Measurements from ENCODE around the gene CYP26C1.
"Not testable (repeated sequence)": the region's sequence is repeated elsewhere in the genome, so short reads cannot be mapped to it uniquely, and the experiment has no call there.

The CYP26C1 gene

DNA sequence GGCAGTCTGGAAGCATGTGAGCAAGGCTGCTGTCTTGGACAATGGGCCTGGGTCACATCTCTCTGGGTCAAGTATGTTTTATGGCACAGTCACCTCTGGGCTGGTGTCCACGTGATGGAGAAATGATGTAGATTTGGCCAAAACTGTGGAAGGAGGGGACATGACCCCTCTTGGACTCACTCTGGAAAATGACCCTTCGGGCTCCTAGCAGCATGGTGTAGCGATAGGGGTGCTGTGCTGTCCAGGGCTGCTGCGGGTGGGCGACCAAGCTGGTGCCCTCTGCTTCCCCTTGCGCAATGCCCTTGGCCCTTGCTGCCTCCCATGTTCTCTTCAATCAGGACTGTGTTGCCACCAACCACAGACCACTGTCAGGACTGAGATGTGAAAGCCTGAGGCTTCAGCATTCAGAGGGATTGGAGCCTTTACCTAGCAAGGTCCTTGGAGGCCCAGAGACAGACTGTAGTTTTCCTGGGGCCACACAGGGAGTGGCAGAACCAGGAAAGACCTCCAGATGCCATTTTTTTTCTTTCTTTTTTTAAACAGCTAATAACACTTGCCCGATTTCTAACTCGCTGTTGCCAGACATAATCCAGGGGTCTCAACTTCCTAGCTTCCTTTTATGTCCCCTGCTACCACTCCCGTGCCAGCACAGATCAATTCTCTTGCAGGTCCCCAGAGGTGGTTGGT is 19.2 kb downstream of the CYP26C1 start:
- DNase-seq: no peak

GRCh38 chr10:93080350-93081046 is 19.9 kb downstream of the CYP26C1 start:
- DNase-seq: peak; percentile 75

DNA sequence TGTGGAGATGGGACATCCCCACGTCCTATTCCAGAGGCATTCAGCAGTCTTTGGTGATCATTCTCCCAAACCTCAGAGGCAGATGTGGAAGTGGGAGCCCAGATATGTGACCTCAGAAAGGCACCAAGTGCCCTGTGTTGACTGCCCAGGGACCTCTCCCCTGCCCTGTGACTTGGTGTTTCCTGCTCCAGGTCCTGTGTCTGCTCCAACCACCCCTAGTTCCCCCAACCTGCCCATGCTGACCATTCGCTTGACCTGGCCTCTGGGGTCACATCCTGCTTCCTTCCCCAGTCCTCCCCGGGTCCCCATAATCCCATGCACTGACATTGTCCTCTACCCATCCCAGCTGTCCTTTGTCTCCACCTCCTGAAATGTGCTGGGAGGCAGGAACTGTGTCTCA is 20.7 kb downstream of the CYP26C1 start:
- no peak for DNase-seq

- no peak for DNase-seq
Observed at GRCh38 chr10:93081834-93082233, 21.2 kb downstream of the CYP26C1 start.

DNA sequence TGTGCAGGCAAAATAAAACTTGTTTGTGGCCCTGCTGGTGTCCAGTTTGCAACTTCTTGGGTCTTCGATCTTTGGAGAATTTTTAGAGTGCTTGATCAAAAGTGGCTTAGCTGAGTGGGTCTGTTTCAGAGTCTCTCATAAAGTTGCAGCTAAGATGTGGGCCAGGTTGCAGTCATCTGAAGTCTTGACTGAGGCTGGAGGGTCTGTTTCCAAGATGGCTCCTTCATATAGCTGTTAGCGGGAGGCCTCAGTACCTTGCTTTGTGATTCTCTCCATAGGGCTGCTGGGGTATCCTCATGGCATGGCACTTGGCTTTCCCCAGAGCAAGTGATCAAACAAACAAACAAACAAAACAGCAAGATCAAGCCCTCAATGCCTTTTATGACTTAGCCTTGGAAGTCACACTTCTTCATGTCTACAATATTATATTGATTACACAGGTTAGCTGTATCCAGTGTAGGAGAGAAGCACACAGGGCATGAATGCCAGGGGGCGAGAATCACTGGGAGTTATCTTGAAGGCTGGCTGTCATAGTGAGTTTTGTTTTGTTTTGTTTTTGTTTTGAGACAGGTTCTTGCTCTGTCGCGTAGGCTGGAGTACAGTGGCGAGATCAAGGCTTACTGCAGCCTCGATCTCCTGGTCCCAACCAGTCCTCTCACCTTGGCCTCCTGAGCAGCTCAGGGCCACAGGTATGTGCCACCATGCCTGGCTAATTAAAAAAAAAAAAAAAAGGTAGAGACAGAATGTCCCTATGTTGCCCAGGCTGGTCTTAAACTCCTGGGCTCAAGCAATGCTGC is 23.3 kb downstream of the CYP26C1 start:
- DNase-seq: no peak

DNA sequence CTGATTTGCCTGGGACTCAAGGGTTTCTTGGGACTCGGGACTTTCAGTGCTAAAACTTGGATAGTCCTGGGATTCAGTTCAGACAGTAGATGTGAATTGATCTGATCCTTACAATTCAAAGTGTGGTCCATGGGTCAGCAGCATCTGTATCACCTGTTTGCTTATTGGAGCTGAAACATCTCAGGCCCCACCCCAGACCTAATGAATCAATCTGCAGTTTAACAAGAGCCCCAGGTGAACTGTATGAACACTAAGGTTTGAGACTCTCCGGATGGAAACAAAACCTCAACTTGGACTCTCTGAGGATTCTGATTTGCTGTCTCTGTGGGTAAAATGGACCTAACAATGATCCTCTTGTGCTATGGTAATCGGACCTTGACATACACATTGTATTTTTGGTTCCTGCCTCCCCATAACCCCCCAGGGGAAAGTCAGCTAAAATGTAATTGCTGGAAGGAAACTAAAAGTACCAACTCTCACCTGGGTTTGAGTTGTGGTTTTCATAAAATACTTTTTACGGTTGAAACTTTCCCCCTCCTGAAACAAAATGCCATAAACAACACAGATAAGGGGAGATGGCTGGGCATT is 24.8 kb downstream of the CYP26C1 start:
- no peak for DNase-seq

DNA sequence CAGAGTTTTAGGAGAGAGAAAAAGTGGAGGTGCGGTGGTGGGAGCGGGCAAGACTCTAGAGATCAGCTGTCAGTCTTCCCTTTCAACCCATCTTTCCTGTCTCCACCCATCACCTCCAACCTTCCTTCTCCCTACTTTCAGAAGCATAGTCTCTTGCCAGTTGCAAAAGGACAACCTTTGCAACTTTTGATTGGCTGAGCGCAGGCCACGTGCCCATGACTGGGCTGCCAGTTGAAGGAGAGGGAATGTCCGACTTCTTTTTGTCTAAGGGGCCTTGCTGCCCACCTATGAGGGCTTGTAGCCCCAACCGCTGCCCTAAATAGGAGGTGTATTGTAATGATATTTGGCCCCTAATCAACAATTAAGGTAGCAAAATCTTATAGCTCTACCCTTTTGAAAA is 25.7 kb downstream of the CYP26C1 start:
- DNase-seq: no peak

DNA sequence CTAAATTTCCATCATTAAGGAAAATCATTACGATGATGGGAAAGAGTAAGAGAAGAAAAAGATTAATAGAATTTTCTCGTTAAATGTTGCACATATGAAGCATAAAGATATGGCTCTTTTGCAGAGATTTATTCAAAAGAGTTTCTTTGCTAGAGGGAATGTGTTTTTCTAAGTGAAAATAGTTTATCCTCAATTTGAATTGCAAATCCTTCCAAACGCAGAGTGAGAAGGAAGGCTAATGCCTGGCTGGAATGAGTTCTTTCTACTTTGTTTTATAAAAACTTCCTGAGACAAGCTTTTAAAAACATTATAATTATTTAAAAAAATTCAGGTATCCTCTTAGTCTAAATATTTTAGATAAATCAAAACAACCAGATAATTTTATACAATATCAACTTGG is 27.2 kb downstream of the CYP26C1 start:
- no peak for DNase-seq

DNA sequence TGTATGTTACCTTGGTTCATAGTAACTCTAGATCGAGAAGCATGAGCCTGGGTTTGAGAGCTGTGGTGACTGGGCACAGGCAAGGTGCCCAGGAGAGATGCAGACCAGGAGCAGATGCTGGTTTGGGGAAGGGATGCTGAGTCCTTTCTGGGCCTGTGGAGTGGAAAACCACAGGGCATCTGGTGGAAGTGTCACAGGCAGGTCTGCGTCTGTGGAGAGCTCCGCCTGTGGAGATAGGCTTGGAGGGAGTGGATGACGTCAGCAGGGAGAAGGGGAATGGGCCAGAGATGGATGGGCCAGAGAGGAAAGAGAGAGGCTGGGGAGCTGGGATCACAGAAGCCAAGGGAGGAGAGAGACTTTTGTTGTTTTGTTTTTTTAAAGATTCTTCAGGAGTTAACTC is 27.9 kb downstream of the CYP26C1 start:
- DNase-seq: no peak

DNA sequence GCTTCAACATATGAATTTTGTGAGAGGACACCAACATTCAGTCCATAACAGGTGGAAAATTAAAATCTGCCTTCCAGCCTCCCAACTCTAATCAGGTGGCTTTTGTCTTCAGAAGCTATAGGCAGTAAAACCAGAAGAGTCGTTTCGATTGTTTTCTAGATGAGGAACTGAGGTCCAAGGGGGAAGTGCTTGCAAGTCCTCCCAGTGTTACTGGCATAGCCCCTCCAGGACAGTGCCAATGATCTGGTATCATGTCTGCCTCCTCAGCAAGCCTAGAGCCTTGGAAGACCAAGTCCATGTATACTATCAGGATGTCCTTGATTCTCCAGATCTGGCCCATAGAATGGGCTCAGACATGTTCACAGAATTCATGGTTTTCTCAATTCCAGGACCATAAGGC is 30.0 kb downstream of the CYP26C1 start:
- DNase-seq: no peak

DNA sequence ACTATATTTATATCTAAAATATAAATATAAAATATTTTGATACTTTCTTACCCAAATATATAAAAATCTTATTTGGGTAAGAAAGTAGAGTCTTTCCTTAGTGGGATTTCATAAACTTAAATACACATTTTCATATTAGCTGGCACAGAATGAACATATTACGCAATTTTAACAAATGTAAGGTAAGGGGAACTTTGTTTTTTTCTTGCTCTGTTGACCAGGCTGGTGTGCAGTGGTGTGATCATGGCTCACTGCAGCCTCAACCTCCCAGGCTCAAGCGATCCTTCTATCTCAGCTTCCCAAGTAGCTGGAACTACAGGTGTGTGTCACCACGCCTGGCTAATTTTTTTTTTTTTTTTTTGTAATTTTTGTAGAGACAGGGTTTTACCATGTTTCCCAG is 31.4 kb downstream of the CYP26C1 start:
- no peak for DNase-seq

DNA sequence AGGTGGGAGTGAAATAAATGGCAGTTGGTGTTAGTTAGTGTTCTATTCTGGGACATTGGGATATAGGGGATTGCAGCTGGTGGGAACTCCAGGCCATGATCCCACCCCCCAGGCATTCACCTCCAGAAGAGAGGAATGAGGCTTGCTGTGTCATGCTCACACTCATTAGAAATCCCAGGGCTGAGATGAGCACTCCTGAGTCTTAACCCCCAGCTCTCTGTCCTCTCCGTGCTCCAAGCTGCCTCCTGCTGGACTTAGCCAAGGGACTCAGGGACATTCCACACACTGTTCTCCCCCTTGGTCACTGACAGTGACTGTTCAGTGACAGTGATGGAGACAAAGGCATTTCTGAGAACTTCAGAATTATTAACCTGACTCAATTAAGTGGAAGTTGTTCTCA is 34.6 kb downstream of the CYP26C1 start:
- DNase-seq: no peak

DNA sequence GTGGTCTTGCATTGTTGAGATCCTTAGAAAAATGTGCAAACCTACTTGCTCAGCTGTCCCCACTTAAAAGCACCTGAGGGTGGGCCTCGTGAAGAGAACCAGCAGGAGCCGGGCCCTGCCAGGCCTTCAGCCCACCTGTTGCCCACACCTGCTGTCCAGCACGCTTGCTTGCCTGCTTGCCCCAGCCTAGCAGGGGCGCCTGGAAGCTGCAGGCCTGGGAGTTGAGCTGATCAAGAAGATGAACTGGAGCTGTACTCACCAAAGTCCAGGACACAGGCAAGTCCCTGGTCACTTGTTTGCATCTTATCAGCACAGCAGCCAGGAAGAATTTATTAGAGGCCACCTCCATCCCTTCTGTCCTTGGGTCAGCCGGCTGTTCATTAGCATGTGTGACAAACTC is 36.3 kb downstream of the CYP26C1 start:
- no peak for DNase-seq

- DNase-seq: no peak
Observed at GRCh38 chr10:93097386-93097785, 36.8 kb downstream of the CYP26C1 start.

- no peak for DNase-seq
Observed at GRCh38 chr10:93098816-93099215, 38.2 kb downstream of the CYP26C1 start.

- no peak for DNase-seq
Observed at GRCh38 chr10:93099670-93100069, 39.1 kb downstream of the CYP26C1 start.

GRCh38 chr10:93101148-93101547 is 40.5 kb downstream of the CYP26C1 start:
- DNase-seq: not testable (repeated sequence)

DNA sequence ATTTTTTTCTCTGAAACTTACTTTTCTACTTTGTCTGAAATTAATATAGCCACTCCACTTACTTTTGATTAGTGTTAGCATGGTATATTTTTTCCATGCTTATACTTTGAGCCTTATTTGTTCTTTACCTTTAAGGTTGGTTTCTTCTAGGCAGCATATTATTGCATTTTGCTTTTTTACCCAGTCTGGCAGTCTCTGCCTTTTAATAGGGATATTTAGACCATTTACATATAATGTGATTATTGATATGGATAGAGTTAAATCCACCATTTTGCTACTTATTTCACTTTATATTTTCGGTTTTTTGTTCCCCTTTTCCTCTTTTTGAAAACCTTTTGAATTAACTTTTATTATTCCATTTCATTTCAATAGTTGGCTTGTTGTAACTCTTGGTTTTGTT is 43.4 kb downstream of the CYP26C1 start:
- no peak for DNase-seq

GRCh38 chr10:93106631-93107072 is 46.1 kb downstream of the CYP26C1 start:
- DNase-seq: no peak

- no peak for DNase-seq
Observed at GRCh38 chr10:93110472-93111146, 50.0 kb downstream of the CYP26C1 start.

DNA sequence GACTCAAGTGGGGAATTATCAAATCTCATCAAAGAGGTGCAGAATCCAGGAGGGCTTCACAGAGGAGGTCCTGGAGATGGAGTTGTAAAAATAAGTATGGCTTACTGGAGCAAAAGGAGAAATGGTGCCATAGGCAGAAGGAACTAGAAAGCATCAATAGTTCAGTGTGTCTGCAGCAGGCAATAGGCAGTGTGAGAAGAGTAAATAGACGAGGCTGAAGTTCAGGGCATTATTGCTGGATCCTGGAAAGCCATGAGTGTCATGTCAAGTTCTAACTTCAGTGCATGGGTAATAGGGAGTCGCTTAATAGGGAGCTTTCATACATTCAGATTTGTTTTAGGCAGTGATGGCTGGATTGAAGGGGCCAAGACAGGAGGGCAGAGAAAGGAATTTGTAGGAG is 52.4 kb downstream of the CYP26C1 start:
- DNase-seq: no peak

GRCh38 chr10:93115661-93116383 is 55.2 kb downstream of the CYP26C1 start:
- peak; percentile 64 for DNase-seq
